Neural progenitor cell (in vitro differentiated cells): ENCODE measurements around the gene TMEM233. TPM values are rescaled to one million over a fixed set of nuclear protein-coding genes. Genes with fewer than 3 reads are reported as not detected.

Source experiments
- DNase-seq: peaks from one replicate; pipeline ENCODE4 v3.0.0-alpha.2; 2016; ENCODE audit warnings: low spot score
- H2AFZ ChIP-seq: fragments of 200-600 bp; sonication (generic); replicated peaks from 2 replicates; pipeline ENCODE4 v1.6.1; 2016; ENCODE audit warnings: antibody characterized with exemption
- H3F3A ChIP-seq: fragments of 200-600 bp; sonication (generic); 2 replicates; pipeline ENCODE4 v1.6.1; 2016; ENCODE audit warnings: antibody characterized with exemption, low read depth
- H3K27ac ChIP-seq: fragments of 200-600 bp; sonication (generic); 2 replicates; pipeline ENCODE4 v1.5.1; 2016; ENCODE audit warnings: mild to moderate bottlenecking
- H3K27me3 ChIP-seq: fragments of 200-600 bp; sonication (generic); 2 replicates; pipeline ENCODE4 v1.6.1; 2016; ENCODE audit warnings: mild to moderate bottlenecking, moderate library complexity
- H3K36me3 ChIP-seq: fragments of 200-600 bp; sonication (generic); 2 replicates; pipeline ENCODE4 v1.5.1; 2016
- H3K4me1 ChIP-seq: fragments of 200-600 bp; sonication (generic); 2 replicates; pipeline ENCODE4 v1.6.1; 2016; ENCODE audit warnings: mixed run types
- H3K4me2 ChIP-seq: fragments of 200-600 bp; sonication (generic); 2 replicates; pipeline ENCODE4 v1.6.1; 2016
- H3K4me3 ChIP-seq: fragments of 200-600 bp; sonication (generic); 2 replicates; pipeline ENCODE4 v1.5.1; 2016
- H3K79me2 ChIP-seq: fragments of 200-600 bp; sonication (generic); 2 replicates; pipeline ENCODE4 v1.6.1; 2016; ENCODE audit warnings: low read depth
- H3K9ac ChIP-seq: fragments of 200-600 bp; sonication (generic); 2 replicates; pipeline ENCODE4 v1.6.1; 2016
- H3K9me3 ChIP-seq: fragments of 200-600 bp; sonication (generic); 2 replicates; pipeline ENCODE4 v1.5.1; 2016; ENCODE audit warnings: low read depth
- H4K20me1 ChIP-seq: fragments of 200-600 bp; sonication (generic); 2 replicates; pipeline ENCODE4 v1.6.1; 2016; ENCODE audit warnings: low read depth
- H3K27ac Mint-ChIP-seq: 3 replicates; pipeline ENCODE4 v1.8.0; 2021; ENCODE audit warnings: mixed read lengths
- H3K27me3 Mint-ChIP-seq: 2 replicates; pipeline ENCODE4 v1.8.0; 2022; ENCODE audit warnings: low read depth, mild to moderate bottlenecking, inconsistent platforms, moderate library complexity, mixed read lengths; ENCODE audit not compliant: insufficient read depth
- H3K36me3 Mint-ChIP-seq: 3 replicates; pipeline ENCODE4 v1.8.0; 2021; ENCODE audit warnings: mixed read lengths
- H3K4me1 Mint-ChIP-seq: 3 replicates; pipeline ENCODE4 v1.8.0; 2021; ENCODE audit warnings: mixed read lengths
- H3K4me3 Mint-ChIP-seq: 3 replicates; pipeline ENCODE4 v1.8.0; 2021; ENCODE audit warnings: mild to moderate bottlenecking, moderate library complexity, mixed read lengths
- H3K9me3 Mint-ChIP-seq: 3 replicates; pipeline ENCODE4 v1.8.0; 2020; ENCODE audit warnings: mixed read lengths
- EZH2 ChIP-seq: fragments of 200-600 bp; sonication (generic); IDR thresholded peaks from 2 replicates; pipeline ENCODE4 v1.6.1; 2017; ENCODE audit warnings: antibody characterized with exemption, mild to moderate bottlenecking, moderate library complexity
- EZH2phosphoT487 ChIP-seq: fragments of 200-600 bp; sonication (generic); IDR thresholded peaks from 2 replicates; pipeline ENCODE4 v1.6.1; 2017; ENCODE audit warnings: antibody characterized with exemption
- total RNA-seq: library from RNA; depleted of rRNA; stranded (reverse); fragments of >200 nt; gene quantifications from 2 replicates; pipeline ENCODE4 v1.2.3, GENCODE V29; 2015; ENCODE audit warnings: low replicate concordance
- TF ChIP-seq, protein P1 (sequence below): fragments of 200-600 bp; sonication (generic); IDR thresholded peaks from 2 replicates; pipeline ENCODE4 v1.5.1; 2017; ENCODE audit warnings: antibody characterized with exemption, mild to moderate bottlenecking

The TMEM233 gene
- total RNA-seq, 1 donor from 2014 or later, result not detected

DNA sequence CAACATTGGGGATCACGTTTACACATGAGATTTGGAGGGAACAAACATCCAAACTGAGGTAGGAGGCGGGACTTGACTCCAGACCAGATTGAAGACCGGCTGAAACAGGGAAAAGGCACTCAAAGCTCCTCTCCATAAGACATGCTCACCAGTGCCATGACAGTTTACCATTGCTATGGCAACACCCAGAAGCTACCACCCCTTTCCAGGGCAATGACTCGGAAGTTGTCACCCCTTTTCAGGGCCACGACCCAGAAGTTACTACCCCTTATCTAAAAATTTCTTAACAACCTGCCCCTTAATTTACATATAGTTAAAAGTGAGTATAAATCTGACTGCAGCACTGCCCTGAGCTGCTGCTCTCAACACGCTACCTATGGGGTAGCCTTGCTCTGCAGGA lies 34.1 kb downstream of the TMEM233 start:
- H3K79me2 ChIP-seq, result no peaks in the 10 kb centered on the region
- Mint-ChIP-seq H3K4me1 (no peaks in the 10 kb centered on the region), H3K27ac (no peak overlapping the region), H3K4me3 (no peak overlapping the region), H3K27me3 (peaks cover 2% of the 10 kb centered on the region), H3K9me3 (no peaks in the 10 kb centered on the region), H3K36me3 (no peaks in the 10 kb centered on the region)
- no peak overlapping the region for H3K27ac ChIP-seq
- H3K9me3 ChIP-seq, result no peaks in the 10 kb centered on the region
- TF ChIP-seq EZH2 (no peak), EZH2phosphoT487 (no peak)
- TF ChIP-seq, protein P1, sequence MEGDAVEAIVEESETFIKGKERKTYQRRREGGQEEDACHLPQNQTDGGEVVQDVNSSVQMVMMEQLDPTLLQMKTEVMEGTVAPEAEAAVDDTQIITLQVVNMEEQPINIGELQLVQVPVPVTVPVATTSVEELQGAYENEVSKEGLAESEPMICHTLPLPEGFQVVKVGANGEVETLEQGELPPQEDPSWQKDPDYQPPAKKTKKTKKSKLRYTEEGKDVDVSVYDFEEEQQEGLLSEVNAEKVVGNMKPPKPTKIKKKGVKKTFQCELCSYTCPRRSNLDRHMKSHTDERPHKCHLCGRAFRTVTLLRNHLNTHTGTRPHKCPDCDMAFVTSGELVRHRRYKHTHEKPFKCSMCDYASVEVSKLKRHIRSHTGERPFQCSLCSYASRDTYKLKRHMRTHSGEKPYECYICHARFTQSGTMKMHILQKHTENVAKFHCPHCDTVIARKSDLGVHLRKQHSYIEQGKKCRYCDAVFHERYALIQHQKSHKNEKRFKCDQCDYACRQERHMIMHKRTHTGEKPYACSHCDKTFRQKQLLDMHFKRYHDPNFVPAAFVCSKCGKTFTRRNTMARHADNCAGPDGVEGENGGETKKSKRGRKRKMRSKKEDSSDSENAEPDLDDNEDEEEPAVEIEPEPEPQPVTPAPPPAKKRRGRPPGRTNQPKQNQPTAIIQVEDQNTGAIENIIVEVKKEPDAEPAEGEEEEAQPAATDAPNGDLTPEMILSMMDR, result no peak
- H3K4me2 ChIP-seq, result no peak overlapping the region
- DNase-seq, result no peak
- no peak overlapping the region for H2AFZ ChIP-seq
- H3K4me1 ChIP-seq, result no peaks in the 10 kb centered on the region
- H3K36me3 ChIP-seq, result no peaks in the 10 kb centered on the region
- H3F3A ChIP-seq, result no peaks in the 10 kb centered on the region
- H3K4me3 ChIP-seq, result no peak overlapping the region
- H3K27me3 ChIP-seq, result peaks cover 6% of the 10 kb centered on the region
- no peaks in the 10 kb centered on the region for H4K20me1 ChIP-seq
- H3K9ac ChIP-seq, result no peak overlapping the region

DNA sequence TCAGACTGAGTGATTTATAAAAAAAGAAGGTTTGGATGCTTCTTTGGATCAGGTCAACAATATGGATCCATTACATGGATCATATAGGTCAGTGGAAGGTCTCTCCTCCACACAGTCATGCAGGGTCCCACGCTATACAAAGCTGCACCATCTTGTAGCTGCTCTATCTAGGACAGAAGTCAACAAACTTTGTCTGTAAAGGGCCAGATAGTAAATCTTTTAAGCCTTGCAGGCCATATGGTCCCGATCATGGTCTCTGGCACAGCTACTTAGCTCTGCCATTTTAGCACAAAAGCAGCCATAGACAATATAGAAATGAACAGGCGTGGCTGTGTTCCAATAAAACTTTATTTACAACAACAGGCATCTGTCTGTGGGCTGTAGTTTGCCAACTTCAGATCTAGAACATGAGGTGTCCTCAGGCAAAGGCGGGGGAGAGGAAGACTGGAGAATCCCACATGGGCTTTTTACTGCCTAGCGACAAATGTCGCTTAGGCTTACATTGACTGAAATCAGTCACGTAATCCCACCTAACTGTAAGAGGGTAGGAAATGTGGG lies 36.7 kb downstream of the TMEM233 start:
- Mint-ChIP-seq H3K27ac (no peak overlapping the region), H3K4me1 (no peaks in the 10 kb centered on the region), H3K9me3 (no peaks in the 10 kb centered on the region), H3K4me3 (no peak overlapping the region), H3K36me3 (no peaks in the 10 kb centered on the region), H3K27me3 (peaks cover 5% of the 10 kb centered on the region)
- TF ChIP-seq, protein P1, result no peak
- TF ChIP-seq EZH2 (no peak), EZH2phosphoT487 (no peak)
- Histone ChIP-seq H3K9me3 (no peaks in the 10 kb centered on the region), H3K27me3 (peaks cover 7% of the 10 kb centered on the region), H3K79me2 (no peaks in the 10 kb centered on the region), H4K20me1 (no peaks in the 10 kb centered on the region), H2AFZ (no peak overlapping the region), H3K4me2 (no peak overlapping the region), H3K4me1 (no peaks in the 10 kb centered on the region), H3F3A (no peaks in the 10 kb centered on the region), H3K9ac (no peak overlapping the region), H3K27ac (no peak overlapping the region), H3K4me3 (no peak overlapping the region), H3K36me3 (no peaks in the 10 kb centered on the region)
- DNase-seq, result no peak

DNA sequence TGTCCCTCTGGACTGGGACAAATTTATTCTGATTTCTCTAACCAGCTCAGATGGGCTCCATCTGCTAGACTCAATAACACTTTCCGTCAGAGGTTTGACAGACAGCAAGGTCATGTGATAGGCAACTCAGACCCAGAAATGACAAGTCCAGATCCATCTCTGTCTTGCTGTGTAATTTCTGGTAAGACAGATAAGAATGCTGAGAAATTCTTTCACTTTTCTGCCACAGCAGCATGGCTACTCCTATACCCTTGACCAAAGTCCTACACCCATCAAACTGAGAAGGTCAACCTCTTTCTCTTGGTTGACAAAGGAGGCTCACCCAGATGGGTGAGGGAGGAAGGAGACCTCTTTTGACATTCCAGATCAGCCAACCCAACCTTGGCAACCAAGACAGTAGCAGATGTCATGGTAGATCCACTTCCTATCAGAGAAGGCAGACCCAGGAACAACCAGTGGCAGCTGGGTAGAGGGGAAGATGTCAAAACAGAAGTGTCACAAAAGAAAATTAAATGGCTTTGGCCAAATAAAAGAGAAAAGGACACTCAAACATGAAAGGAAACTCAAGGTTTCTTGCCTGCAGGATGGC lies 37.5 kb downstream of the TMEM233 start:
- no peaks in the 10 kb centered on the region for H3K79me2 ChIP-seq
- H3K4me3 Mint-ChIP-seq, result no peak overlapping the region
- no peak overlapping the region for H3K4me3 ChIP-seq
- H4K20me1 ChIP-seq, result no peaks in the 10 kb centered on the region
- H3K4me2 ChIP-seq, result no peak overlapping the region
- no peaks in the 10 kb centered on the region for H3K36me3 ChIP-seq
- no peaks in the 10 kb centered on the region for H3F3A ChIP-seq
- peaks cover 7% of the 10 kb centered on the region for H3K27me3 ChIP-seq
- TF ChIP-seq, protein P1, result no peak
- TF ChIP-seq EZH2phosphoT487, result no peak
- TF ChIP-seq EZH2, result no peak
- H3K27ac ChIP-seq, result no peak overlapping the region
- H3K27ac Mint-ChIP-seq, result no peak overlapping the region
- H3K4me1 Mint-ChIP-seq, result no peaks in the 10 kb centered on the region
- H2AFZ ChIP-seq, result no peak overlapping the region
- H3K9me3 Mint-ChIP-seq, result no peaks in the 10 kb centered on the region
- H3K36me3 Mint-ChIP-seq, result no peaks in the 10 kb centered on the region
- H3K4me1 ChIP-seq, result no peaks in the 10 kb centered on the region
- no peak overlapping the region for H3K9ac ChIP-seq
- H3K27me3 Mint-ChIP-seq, result peaks cover 5% of the 10 kb centered on the region
- no peak for DNase-seq
- no peaks in the 10 kb centered on the region for H3K9me3 ChIP-seq
